WTC11 (cell line): Measurements from ENCODE around the gene STXBP1. TPM values are rescaled to one million over a fixed set of nuclear protein-coding genes. Genes with fewer than 3 reads are reported as not detected.

ENCODE experiments used
- EMX1 ChIP-seq: fragments of 250-450 bp; sonication (Bioruptor Pico); IDR thresholded peaks from 2 replicates; pipeline ENCODE4 v1.8.0; 2021; ENCODE audit warnings: mild to moderate bottlenecking
- ESRRA ChIP-seq: sonication (generic); formaldehyde crosslinking; IDR thresholded peaks from 2 replicates; pipeline ENCODE4 v1.8.1; 2022; ENCODE audit warnings: mild to moderate bottlenecking, missing genetic modification reagents, borderline replicate concordance
- ETV6 ChIP-seq: sonication (generic); formaldehyde crosslinking; IDR thresholded peaks from 2 replicates; pipeline ENCODE4 v1.8.1; 2022; ENCODE audit warnings: mild to moderate bottlenecking, missing genetic modification reagents
- FOXK1 ChIP-seq: sonication (generic); formaldehyde crosslinking; IDR thresholded peaks from 2 replicates; pipeline ENCODE4 v1.8.0; 2022; ENCODE audit warnings: mild to moderate bottlenecking, moderate library complexity, missing genetic modification reagents
- GABPB1 ChIP-seq: sonication (generic); formaldehyde crosslinking; IDR thresholded peaks from 2 replicates; pipeline ENCODE4 v1.8.1; 2023; ENCODE audit warnings: mild to moderate bottlenecking, missing genetic modification reagents
- GTF2I ChIP-seq: fragments of 250-450 bp; sonication (Bioruptor Pico); conservative IDR thresholded peaks from 2 replicates; pipeline ENCODE4 v1.4.0; 2021; ENCODE audit warnings: mild to moderate bottlenecking
- HMGA2 ChIP-seq: fragments of 250-450 bp; sonication (Bioruptor Pico); IDR thresholded peaks from 2 replicates; pipeline ENCODE4 v1.4.0; 2021; ENCODE audit warnings: mild to moderate bottlenecking, moderate library complexity
- HMGXB4 ChIP-seq: sonication (generic); formaldehyde crosslinking; IDR thresholded peaks from 2 replicates; pipeline ENCODE4 v1.8.1; 2023; ENCODE audit warnings: mild to moderate bottlenecking, moderate library complexity, missing genetic modification reagents
- JUN ChIP-seq: sonication (generic); formaldehyde crosslinking; IDR thresholded peaks from 2 replicates; pipeline ENCODE4 v1.8.0; 2023; ENCODE audit warnings: mild to moderate bottlenecking, missing genetic modification reagents
- MYBL2 ChIP-seq: sonication (generic); formaldehyde crosslinking; IDR thresholded peaks from 2 replicates; pipeline ENCODE4 v1.8.1; 2023; ENCODE audit warnings: mild to moderate bottlenecking, moderate library complexity, missing genetic modification reagents
- NFATC4 ChIP-seq: fragments of 250-450 bp; sonication (Bioruptor Pico); IDR thresholded peaks from 2 replicates; pipeline ENCODE4 v1.9.0; 2021; ENCODE audit warnings: mild to moderate bottlenecking
- NFE2L1 ChIP-seq: sonication (generic); formaldehyde crosslinking; IDR thresholded peaks from 2 replicates; pipeline ENCODE4 v1.8.1; 2023; ENCODE audit warnings: missing genetic modification reagents
- NFYB ChIP-seq: sonication (generic); formaldehyde crosslinking; conservative IDR thresholded peaks from 2 replicates; pipeline ENCODE4 v1.8.0; 2022; ENCODE audit warnings: low read depth, missing genetic modification reagents
- NR1H2 ChIP-seq: sonication (generic); formaldehyde crosslinking; IDR thresholded peaks from 2 replicates; pipeline ENCODE4 v1.9.0; 2021; ENCODE audit warnings: mild to moderate bottlenecking, moderate library complexity, missing genetic modification reagents
- OVOL2 ChIP-seq: fragments of 250-450 bp; sonication (Bioruptor Pico); IDR thresholded peaks from 2 replicates; pipeline ENCODE4 v1.9.0; 2021; ENCODE audit warnings: mild to moderate bottlenecking, borderline replicate concordance
- PRRX2 ChIP-seq: fragments of 250-450 bp; sonication (Bioruptor Pico); IDR thresholded peaks from 2 replicates; pipeline ENCODE4 v1.8.0; 2021; ENCODE audit warnings: mild to moderate bottlenecking
- TCF7 ChIP-seq: sonication (generic); formaldehyde crosslinking; IDR thresholded peaks from 2 replicates; pipeline ENCODE4 v1.8.0; 2022; ENCODE audit warnings: mild to moderate bottlenecking, low read depth, missing genetic modification reagents, moderate library complexity
- TEAD4 ChIP-seq: sonication (generic); formaldehyde crosslinking; IDR thresholded peaks from 2 replicates; pipeline ENCODE4 v1.8.0; 2022; ENCODE audit warnings: mild to moderate bottlenecking, missing genetic modification reagents
- TP53 ChIP-seq: sonication (generic); formaldehyde crosslinking; IDR thresholded peaks from 2 replicates; pipeline ENCODE4 v1.8.1; 2023; ENCODE audit warnings: mild to moderate bottlenecking, missing genetic modification reagents
- USF1 ChIP-seq: sonication (generic); formaldehyde crosslinking; IDR thresholded peaks from 2 replicates; pipeline ENCODE4 v1.8.0; 2022; ENCODE audit warnings: mild to moderate bottlenecking, missing genetic modification reagents
- USF2 ChIP-seq: sonication (generic); formaldehyde crosslinking; IDR thresholded peaks from 2 replicates; pipeline ENCODE4 v1.8.1; 2023; ENCODE audit warnings: mild to moderate bottlenecking, missing genetic modification reagents, moderate library complexity
- ZBTB21 ChIP-seq: sonication (generic); formaldehyde crosslinking; IDR thresholded peaks from 2 replicates; pipeline ENCODE4 v1.8.1; 2023; ENCODE audit warnings: mild to moderate bottlenecking, missing genetic modification reagents, borderline replicate concordance
- ZNF219 ChIP-seq: sonication (generic); formaldehyde crosslinking; IDR thresholded peaks from 2 replicates; pipeline ENCODE4 v1.8.0; 2023; ENCODE audit warnings: missing genetic modification reagents, mild to moderate bottlenecking, borderline replicate concordance
- ZNF232 ChIP-seq: sonication (generic); formaldehyde crosslinking; IDR thresholded peaks from 2 replicates; pipeline ENCODE4 v1.8.0; 2022; ENCODE audit warnings: mild to moderate bottlenecking, missing genetic modification reagents
- ZNF416 ChIP-seq: fragments of 250-450 bp; sonication (Bioruptor Pico); IDR thresholded peaks from 2 replicates; pipeline ENCODE4 v1.9.0; 2021; ENCODE audit warnings: mild to moderate bottlenecking, inconsistent platforms
- total RNA-seq: library from RNA; stranded (reverse); gene quantifications from 3 replicates; pipeline ENCODE4 v1.2.3, GENCODE V29; 2021
- TF ChIP-seq, protein P1 (sequence below): sonication (generic); formaldehyde crosslinking; IDR thresholded peaks from 2 replicates; pipeline ENCODE4 v1.8.1; 2023; ENCODE audit warnings: mild to moderate bottlenecking, missing genetic modification reagents, borderline replicate concordance
- TF ChIP-seq, protein P2 (sequence below): fragments of 250-450 bp; sonication (Bioruptor Pico); conservative IDR thresholded peaks from 2 replicates; pipeline ENCODE4 v1.9.0; 2021; ENCODE audit warnings: mild to moderate bottlenecking
- TF ChIP-seq, protein P3 (sequence below): fragments of 250-450 bp; sonication (Bioruptor Pico); IDR thresholded peaks from 2 replicates; pipeline ENCODE4 v2.1.2; 2022; ENCODE audit warnings: mild to moderate bottlenecking, moderate library complexity

The STXBP1 gene
- total RNA-seq, 1 experiment from 2014 or later: 37.1 TPM

GRCh38 chr9:127734747-127735529, 122.9 kb downstream of the STXBP1 start, which contains the start of gene TOR2A (continued):
- TF ChIP-seq HMGXB4 (CRISPR knock-in tag) (peak; percentile 84), ESRRA (CRISPR knock-in tag) (no peak), MYBL2 (peak; percentile 62; the same call in 1 of the 2 replicates), JUN (CRISPR knock-in tag) (0 out of 2 replicates have a peak, but pooled peaks have one; percentile 53), USF1 (CRISPR knock-in tag) (peak; percentile 32; the same call in 1 of the 2 replicates), ZNF416 (CRISPR knock-in tag) (no peak), ZNF232 (CRISPR knock-in tag) (peak; percentile 71; the same call in 1 of the 2 replicates), ETV6 (CRISPR knock-in tag) (peak; percentile 65), GTF2I (CRISPR knock-in tag) (no peak), NFYB (CRISPR knock-in tag) (peak; percentile 45; the same call in 1 of the 2 replicates), HMGA2 (CRISPR knock-in tag) (no peak), GABPB1 (CRISPR knock-in tag) (peak; percentile 74), EMX1 (CRISPR knock-in tag) (no peak), ZNF219 (CRISPR knock-in tag) (0 out of 2 replicates have a peak, but pooled peaks have one; percentile 36), FOXK1 (CRISPR knock-in tag) (peak; percentile 94), NFE2L1 (CRISPR knock-in tag) (peak; percentile 50; the same call in 1 of the 2 replicates), ZBTB21 (CRISPR knock-in tag) (no peak), USF2 (CRISPR knock-in tag) (0 out of 2 replicates have a peak, but pooled peaks have one; percentile 36), NFATC4 (no peak), OVOL2 (CRISPR knock-in tag) (no peak), NR1H2 (CRISPR knock-in tag) (no peak), TCF7 (no peak), TEAD4 (CRISPR knock-in tag) (no peak), TP53 (CRISPR knock-in tag) (no peak), PRRX2 (CRISPR knock-in tag) (no peak)
- TF ChIP-seq, protein P1, sequence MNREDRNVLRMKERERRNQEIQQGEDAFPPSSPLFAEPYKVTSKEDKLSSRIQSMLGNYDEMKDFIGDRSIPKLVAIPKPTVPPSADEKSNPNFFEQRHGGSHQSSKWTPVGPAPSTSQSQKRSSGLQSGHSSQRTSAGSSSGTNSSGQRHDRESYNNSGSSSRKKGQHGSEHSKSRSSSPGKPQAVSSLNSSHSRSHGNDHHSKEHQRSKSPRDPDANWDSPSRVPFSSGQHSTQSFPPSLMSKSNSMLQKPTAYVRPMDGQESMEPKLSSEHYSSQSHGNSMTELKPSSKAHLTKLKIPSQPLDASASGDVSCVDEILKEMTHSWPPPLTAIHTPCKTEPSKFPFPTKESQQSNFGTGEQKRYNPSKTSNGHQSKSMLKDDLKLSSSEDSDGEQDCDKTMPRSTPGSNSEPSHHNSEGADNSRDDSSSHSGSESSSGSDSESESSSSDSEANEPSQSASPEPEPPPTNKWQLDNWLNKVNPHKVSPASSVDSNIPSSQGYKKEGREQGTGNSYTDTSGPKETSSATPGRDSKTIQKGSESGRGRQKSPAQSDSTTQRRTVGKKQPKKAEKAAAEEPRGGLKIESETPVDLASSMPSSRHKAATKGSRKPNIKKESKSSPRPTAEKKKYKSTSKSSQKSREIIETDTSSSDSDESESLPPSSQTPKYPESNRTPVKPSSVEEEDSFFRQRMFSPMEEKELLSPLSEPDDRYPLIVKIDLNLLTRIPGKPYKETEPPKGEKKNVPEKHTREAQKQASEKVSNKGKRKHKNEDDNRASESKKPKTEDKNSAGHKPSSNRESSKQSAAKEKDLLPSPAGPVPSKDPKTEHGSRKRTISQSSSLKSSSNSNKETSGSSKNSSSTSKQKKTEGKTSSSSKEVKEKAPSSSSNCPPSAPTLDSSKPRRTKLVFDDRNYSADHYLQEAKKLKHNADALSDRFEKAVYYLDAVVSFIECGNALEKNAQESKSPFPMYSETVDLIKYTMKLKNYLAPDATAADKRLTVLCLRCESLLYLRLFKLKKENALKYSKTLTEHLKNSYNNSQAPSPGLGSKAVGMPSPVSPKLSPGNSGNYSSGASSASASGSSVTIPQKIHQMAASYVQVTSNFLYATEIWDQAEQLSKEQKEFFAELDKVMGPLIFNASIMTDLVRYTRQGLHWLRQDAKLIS (CRISPR knock-in tag): no peak
- TF ChIP-seq, protein P2, sequence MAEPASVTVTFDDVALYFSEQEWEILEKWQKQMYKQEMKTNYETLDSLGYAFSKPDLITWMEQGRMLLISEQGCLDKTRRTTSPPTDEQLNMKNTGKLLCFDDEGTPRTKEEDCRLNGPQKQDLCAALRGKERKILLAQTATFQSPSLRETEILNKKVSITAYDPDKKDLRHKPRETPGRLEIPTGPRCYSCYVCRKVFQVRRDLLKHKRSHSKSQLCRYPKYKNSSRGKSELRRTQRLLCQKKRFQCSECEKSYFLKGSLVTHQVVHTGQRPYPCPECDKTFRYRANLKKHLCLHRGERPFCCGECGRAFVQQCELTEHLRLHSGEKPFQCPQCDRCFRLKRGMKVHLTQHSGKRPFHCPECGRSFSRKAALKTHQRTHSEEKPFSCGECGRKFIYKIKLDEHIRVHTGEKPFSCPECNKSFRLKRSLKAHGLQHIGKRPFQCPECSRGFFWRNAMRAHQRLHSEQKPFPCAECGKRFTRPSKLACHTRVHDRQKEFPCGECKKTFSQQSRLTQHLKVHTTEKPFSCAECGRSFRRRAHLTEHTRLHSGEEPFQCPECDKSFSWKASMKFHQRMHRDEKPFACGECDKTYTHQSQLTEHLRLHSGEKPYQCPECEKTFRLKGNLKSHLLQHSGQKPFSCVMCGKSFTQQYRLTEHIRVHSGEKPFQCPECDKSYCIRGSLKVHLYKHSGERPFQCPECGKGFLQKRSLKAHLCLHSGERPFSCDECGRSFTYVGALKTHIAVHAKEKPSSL: no peak
- TF ChIP-seq, protein P3, sequence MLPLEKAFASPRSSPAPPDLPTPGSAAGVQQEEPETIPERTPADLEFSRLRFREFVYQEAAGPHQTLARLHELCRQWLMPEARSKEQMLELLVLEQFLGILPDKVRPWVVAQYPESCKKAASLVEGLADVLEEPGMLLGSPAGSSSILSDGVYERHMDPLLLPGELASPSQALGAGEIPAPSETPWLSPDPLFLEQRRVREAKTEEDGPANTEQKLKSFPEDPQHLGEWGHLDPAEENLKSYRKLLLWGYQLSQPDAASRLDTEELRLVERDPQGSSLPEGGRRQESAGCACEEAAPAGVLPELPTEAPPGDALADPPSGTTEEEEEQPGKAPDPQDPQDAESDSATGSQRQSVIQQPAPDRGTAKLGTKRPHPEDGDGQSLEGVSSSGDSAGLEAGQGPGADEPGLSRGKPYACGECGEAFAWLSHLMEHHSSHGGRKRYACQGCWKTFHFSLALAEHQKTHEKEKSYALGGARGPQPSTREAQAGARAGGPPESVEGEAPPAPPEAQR (CRISPR knock-in tag): no peak
